Muscle layer of duodenum (tissue), 2 donors: ENCODE results near the gene MAPK6.

Experiments
- H3K27ac ChIP-seq: one replicate; pipeline ENCODE4 v1.7.0; 2013; ENCODE audit warnings: mild to moderate bottlenecking, low read length
- H3K27me3 ChIP-seq: one replicate; pipeline ENCODE4 v1.7.0; 2013; ENCODE audit warnings: low read depth, mild to moderate bottlenecking, control low read depth, low read length
- H3K36me3 ChIP-seq, 2 donors: one replicate each; pipeline ENCODE4 v1.7.0; 2013; ENCODE audit warnings: low read length in 2 of 2, control low read depth in 1 of 2, mild to moderate bottlenecking in 1 of 2; ENCODE audit not compliant: insufficient read depth in 2 of 2, control insufficient read depth in 1 of 2
- H3K4me1 ChIP-seq, 2 donors: one replicate each; pipeline ENCODE4 v1.7.0; 2013; ENCODE audit warnings: low read length in 2 of 2, mild to moderate bottlenecking in 2 of 2, control low read depth in 1 of 2, moderate library complexity in 1 of 2; ENCODE audit not compliant: insufficient read depth in 2 of 2, control insufficient read depth in 1 of 2
- H3K4me3 ChIP-seq, 2 donors: one replicate each; pipeline ENCODE4 v1.7.0; 2013; ENCODE audit warnings: low read length in 2 of 2, low read depth in 1 of 2, mild to moderate bottlenecking in 1 of 2
- H3K9me3 ChIP-seq, 2 donors: one replicate each; pipeline ENCODE4 v1.7.0; 2013; ENCODE audit warnings: low read length in 2 of 2, control low read depth in 1 of 2, mild to moderate bottlenecking in 1 of 2; ENCODE audit not compliant: control insufficient read depth in 1 of 2
- donor health status: healthy.

The MAPK6 gene

DNA sequence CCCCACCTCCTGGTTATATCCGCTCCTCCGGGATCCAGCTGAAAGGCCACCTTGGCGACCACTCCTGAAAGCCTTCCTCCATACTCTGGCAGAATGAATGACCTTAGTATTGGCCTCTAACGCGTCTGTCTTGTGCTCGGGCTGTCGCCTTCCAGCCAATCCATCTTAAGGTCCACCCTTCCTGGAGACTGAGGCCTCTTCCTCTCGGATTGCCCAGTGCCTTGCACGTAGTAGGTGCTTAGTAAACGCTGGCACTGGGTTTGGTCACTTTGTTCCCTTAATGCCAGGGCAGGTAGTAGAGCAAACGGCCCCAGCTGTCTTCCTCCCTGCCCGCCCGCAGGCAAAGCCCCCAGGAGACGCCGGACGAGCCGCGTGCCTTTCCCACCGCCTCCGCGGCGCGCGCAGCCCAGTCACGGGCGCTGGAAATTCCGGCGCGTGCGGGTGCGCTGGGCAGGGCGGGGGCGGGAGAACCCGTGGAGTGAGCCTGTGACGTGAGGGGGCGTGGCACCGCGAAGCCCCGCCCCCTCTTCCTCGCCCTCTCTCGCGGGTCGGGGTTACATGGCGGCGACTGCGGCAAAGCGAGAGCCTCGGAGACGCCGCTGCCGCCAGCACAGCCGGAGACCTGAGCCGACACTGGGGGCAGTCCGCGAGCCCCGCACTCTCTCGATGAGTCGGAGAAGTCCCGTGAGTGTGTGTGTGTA is at the start of gene MAPK6:
TSS of gene MAPK6 (plus strand) at position 527 of the 701 bp plus-strand sequence. CDS start 27,242 bp downstream, outside the sequence.
- H3K4me1 ChIP-seq: peaks cover 8 to 16% of the 10 kb centered on the region in 2 donors
- peak within 1 kb of the TSS; percentile 79 to 84 for H3K4me3 ChIP-seq

DNA sequence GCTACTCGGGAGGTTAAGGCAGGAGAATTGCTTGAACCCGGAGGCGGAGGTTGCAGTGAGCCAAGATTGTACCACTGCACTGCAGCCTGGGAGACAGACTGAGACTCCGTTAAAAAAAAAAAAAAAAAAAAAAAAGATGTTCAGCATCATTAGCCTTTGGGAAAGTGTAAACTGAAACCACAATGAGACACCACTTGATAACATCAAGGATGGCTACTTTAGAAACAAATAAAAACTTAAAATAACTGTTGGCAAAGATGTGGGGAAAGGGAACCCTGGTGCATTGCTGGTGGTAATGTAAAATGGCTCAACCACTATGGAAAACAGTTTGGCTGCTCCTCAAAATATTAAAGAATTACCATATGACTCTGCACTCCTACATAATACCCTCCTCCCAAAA is 49.3 kb upstream of the MAPK6 start:
- peaks cover 0 to 8% of the 10 kb centered on the region in 2 donors for H3K36me3 ChIP-seq
- H3K27me3 ChIP-seq: no peaks in the 10 kb centered on the region
- no peak overlapping the region for H3K27ac ChIP-seq
- H3K4me3 ChIP-seq: no peak overlapping the region
- peaks cover 9 to 10% of the 10 kb centered on the region in 2 donors for H3K4me1 ChIP-seq
- H3K9me3 ChIP-seq: peaks cover 0 to 10% of the 10 kb centered on the region in 2 donors

More for the DNA sequence above, at the start of gene MAPK6:
- Histone ChIP-seq H3K9me3 (no peaks in the 10 kb centered on the region), H3K36me3 (peaks cover 0 to 21% of the 10 kb centered on the region in 2 donors), H3K27ac (peak within 1 kb of the TSS; percentile 99), H3K27me3 (no peaks in the 10 kb centered on the region)

DNA sequence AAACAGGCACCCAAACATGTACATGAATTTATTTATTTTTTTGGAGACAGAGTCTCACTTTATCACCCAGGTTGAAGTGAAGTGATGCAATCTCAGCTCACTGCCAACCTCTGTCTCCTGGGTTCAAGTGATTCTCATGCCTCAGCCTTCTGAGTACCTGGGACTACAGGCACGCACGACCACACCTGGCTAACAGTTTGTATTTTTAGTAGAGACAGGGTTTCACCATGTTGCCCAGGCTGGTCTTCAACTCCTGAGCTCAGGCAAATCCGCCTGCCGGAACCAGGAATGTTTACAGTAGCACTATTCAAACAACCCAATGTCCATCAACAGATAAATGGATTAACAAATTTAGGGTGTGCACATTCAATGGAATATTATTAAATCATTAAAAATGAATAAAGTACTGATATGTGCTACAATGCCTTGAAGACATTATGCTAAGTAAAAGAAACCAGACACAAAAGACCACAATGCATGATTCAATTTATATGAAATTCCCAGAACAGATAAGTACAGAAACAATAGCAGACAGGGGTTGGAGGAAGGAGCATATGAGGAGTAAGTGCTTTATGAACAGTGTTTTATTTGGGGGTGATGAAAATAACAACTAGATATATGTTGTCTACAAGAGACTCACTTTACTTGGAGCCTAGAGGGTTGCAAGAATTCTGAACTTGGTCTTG is 48.7 kb upstream of the MAPK6 start:
- H3K4me3 ChIP-seq: peak overlapping the region; percentile 89 to 91
- peaks cover 0 to 10% of the 10 kb centered on the region in 2 donors for H3K9me3 ChIP-seq
- H3K4me1 ChIP-seq: peaks cover 9 to 10% of the 10 kb centered on the region in 2 donors
- peaks cover 0 to 5% of the 10 kb centered on the region in 2 donors for H3K36me3 ChIP-seq
- no peak overlapping the region for H3K27ac ChIP-seq
- H3K27me3 ChIP-seq: no peaks in the 10 kb centered on the region

DNA sequence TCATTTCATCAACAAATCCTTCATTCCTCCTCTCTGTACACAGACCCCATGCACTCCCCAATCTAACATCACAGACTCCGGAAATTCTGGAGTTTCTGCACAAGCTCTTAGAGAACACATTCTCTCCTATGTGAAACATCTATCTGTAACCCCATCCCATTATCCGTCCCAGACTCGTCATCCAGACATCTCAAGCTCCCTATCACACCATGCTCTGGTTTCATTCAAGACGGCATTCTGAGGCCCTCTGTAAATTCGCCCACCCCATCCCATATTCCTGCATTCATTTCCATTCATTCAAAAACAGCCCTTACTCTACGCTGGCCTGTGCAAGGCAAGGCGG is 48.0 kb upstream of the MAPK6 start:
- Histone ChIP-seq H3K9me3 (peaks cover 0 to 10% of the 10 kb centered on the region in 2 donors), H3K27me3 (no peaks in the 10 kb centered on the region), H3K4me3 (peak overlapping the region; percentile 89 to 91), H3K36me3 (no peaks in the 10 kb centered on the region), H3K4me1 (peaks cover 9 to 10% of the 10 kb centered on the region in 2 donors), H3K27ac (peak overlapping the region; percentile 84)

DNA sequence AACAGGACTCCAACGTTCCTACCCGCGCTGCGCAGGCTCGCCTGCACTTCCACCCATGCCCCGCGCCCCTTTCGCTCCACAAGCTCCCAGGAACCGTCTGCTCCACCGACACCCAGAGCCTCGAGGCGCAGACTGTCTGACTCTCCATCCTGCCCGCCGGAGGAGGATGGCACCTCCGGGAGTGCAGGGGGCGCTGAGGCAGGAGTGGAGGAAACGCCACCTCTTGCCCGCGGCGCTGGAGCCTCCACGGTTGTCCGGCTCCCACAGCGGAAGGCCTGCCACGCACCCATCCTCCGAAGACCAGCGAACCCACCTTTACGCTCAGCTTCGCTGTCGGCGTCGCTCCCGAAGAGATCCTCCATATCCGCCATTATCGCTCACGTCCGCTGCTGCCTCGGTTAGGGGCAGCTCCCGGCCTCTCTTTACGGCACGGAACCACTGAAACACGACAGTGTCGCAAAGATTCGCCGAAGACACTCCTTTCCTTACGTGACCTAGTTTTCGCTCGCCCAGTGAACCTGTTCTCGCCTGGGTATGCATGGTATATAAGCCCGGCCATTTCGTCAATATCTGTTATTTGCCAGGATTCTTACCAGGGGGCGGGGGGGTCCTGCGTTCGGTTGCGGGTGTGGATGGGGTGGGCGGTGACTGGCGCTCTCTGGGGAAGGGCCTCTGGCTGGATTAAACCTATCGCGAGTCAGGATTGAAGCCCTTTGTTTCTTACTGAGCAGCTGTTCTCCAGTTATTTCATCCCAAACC is 47.5 kb upstream of the MAPK6 start, which contains the start of gene LEO1:
TSS of gene LEO1 (minus strand) at position 404 of the 759 bp plus-strand sequence. CDS start at position 371, 33 bp downstream.
- Histone ChIP-seq H3K27me3 (no peaks in the 10 kb centered on the region), H3K9me3 (peaks cover 0 to 10% of the 10 kb centered on the region in 2 donors), H3K27ac (peak within 1 kb of the TSS; percentile 84), H3K4me3 (peak within 1 kb of the TSS; percentile 89 to 91), H3K4me1 (peaks cover 9 to 10% of the 10 kb centered on the region in 2 donors), H3K36me3 (no peaks in the 10 kb centered on the region)

DNA sequence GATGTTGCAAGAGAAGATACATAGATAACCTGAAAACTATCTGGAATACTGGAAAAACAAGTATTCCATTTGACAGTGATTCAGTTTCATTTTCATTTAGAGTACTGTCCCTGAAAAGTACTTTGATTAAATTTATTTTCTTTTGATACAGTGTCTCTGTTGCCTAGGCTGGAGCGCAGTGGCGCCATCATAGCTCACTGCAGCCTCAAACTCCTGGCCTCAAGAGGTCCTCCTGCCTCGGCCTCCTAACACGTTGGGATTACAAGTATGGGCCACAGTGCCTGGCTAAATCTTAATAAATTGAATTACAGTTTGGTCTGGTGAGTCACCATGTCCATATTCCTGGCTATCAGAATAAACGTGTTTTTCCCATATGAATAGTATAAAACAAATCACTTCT is 45.8 kb upstream of the MAPK6 start:
- Histone ChIP-seq H3K4me1 (peaks cover 9 to 10% of the 10 kb centered on the region in 2 donors), H3K27ac (no peak overlapping the region), H3K9me3 (no peaks in the 10 kb centered on the region), H3K36me3 (no peaks in the 10 kb centered on the region), H3K4me3 (no peak overlapping the region), H3K27me3 (no peaks in the 10 kb centered on the region)

DNA sequence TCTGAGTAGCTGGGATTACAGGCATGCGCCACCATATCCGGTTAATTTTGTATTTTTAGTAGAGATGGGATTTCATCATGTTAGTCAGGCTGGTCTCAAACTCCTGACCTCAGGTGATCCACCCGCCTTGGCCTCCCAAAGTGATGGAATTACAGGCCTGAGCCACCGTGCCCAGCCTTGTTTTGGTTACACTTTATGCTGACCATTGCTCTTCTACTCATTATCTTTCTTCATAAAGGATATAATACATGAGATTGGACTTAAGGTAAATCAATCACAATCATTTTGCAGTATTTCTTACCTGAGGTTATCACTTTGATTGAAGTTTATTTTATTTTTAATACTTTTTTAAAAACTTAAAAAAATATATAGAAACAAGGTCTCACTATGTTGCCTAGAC is 45.2 kb upstream of the MAPK6 start:
- Histone ChIP-seq H3K27ac (no peak overlapping the region), H3K9me3 (no peaks in the 10 kb centered on the region), H3K36me3 (no peaks in the 10 kb centered on the region), H3K4me1 (peaks cover 9 to 10% of the 10 kb centered on the region in 2 donors), H3K27me3 (no peaks in the 10 kb centered on the region), H3K4me3 (no peak overlapping the region)

DNA sequence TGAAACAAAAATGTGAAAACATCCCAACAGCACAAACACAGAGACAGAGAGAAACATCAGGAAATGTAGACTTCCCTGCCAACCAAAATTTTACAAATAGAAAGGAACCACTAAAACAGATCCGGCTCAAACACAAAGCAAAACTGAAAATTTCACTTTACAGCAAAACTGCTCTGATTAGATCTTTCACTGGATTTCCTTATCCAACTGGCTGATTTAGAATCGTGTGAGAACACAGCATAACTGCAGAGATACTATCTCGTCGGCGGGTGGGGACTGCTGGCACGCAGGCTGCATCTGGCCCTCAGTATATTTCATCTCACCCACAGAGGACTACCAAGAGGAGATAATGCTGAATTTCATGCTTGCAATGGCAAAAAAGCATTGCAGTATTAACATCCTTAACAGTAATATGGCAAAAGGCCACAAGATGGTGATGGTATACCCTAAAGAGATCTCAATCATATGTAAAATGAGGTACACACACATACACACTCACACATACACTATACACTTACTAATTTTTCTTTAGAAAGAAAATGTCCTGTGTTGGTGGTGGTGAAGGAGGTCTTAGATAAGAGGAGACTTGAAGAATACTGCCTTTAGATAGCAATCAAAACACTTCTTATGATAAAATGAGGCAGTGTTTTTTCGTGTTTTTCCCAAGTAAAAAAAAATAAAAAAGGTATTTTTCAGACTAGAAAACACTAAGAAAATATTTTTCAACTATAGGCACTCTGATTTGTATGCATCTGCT is 36.8 kb upstream of the MAPK6 start:
- H3K4me3 ChIP-seq: peak overlapping the region; percentile 21 to 41
- no peaks in the 10 kb centered on the region for H3K9me3 ChIP-seq
- H3K36me3 ChIP-seq: no peaks in the 10 kb centered on the region
- H3K4me1 ChIP-seq: peaks cover 0 to 5% of the 10 kb centered on the region in 2 donors
- peak overlapping the region; percentile 66 for H3K27ac ChIP-seq
- no peaks in the 10 kb centered on the region for H3K27me3 ChIP-seq

DNA sequence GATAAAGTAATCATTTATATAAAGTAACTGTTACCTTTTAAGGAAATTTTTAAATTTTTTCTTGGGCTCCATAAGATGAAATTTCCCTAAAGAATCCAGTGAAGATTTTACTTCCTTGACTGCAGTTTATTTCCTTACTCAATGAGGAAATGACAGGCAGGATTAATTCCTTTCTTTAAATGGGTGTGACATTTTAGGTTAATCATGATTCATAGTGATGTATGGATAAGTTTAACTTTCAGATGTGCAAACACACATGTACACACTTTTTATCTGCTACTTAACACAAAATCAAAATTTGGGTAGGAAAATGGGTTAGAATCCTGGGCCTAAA is 36.3 kb upstream of the MAPK6 start:
- Histone ChIP-seq H3K36me3 (no peaks in the 10 kb centered on the region), H3K27me3 (no peaks in the 10 kb centered on the region), H3K4me1 (peaks cover 0 to 5% of the 10 kb centered on the region in 2 donors), H3K9me3 (no peaks in the 10 kb centered on the region), H3K4me3 (no peak overlapping the region), H3K27ac (peak overlapping the region; percentile 66)

DNA sequence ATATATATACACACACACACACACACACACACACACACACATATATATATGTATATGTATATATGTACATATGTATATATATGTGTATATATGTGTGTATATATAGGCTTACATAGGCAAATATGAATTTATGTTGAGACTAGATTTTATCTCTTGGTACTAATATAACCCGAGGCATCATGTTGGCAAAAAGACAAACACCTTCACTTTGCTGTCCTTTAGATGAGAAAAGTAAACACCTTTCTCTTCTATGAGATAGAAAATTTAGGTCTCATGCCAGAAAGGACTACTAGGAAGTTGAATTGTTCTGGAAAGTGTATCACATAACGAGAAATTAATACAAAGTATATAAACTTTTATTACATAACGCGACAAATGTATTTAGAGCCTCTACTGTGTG is 27.9 kb upstream of the MAPK6 start:
- Histone ChIP-seq H3K9me3 (no peaks in the 10 kb centered on the region), H3K4me3 (no peak overlapping the region), H3K27ac (no peak overlapping the region), H3K4me1 (no peaks in the 10 kb centered on the region), H3K36me3 (no peaks in the 10 kb centered on the region), H3K27me3 (no peaks in the 10 kb centered on the region)
